ENCODE results near the gene TEAD2.
"Not testable (repeated sequence)": the region's sequence is repeated elsewhere in the genome, so short reads cannot be mapped to it uniquely, and the experiment has no call there.

The TEAD2 gene

DNA sequence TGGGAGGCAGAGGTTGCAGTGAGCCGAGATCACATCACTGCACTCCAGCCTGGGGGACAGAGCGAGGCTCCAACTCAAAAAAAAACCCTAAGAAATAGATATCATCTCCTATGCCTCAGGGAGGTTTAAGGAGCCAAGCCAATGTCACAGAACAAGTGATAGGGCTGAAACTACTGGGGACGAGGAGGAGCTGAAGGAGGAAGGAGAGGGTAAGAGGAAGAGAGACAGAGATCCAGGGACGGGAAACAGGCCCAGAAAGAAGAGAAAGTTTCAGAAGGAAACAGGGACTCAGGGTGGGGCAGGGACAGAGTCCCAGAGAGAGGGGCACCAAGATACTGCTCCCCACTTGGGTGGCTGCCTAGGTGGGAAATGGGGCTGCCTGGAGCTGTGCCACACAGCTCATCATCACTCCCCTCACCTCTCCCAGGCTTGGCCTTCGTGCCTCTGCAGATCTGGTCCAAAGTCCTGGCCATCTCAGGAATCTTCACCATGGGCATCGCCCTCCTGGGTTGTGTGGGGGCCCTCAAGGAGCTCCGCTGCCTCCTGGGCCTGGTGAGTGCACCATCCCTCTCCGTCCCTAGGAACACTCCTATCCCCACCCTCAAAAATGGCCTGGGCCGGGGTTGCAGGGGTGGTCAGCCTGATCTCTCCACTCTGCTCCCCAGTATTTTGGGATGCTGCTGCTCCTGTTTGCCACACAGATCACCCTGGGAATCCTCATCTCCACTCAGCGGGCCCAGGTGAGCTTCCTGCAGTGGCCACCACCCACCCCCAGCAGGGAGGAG is 25.5 kb downstream of the TEAD2 start:
- no peak for DNase-seq (ENCODE audit: low read depth)
- no peak overlapping the region for H3K4me3 ChIP-seq (ENCODE audit: low read length)
- TF ChIP-seq CTCF (conservative IDR thresholded peaks at IDR 0.05; ENCODE audit: low read depth, low read length): no peak

GRCh38 chr19:49335784-49336481 is 26.3 kb downstream of the TEAD2 start:
- no peak for DNase-seq (ENCODE audit: low read depth)
- no peak for TF ChIP-seq CTCF (conservative IDR thresholded peaks at IDR 0.05; ENCODE audit: low read depth, low read length)
- no peak overlapping the region for H3K4me3 ChIP-seq (ENCODE audit: low read length)

DNA sequence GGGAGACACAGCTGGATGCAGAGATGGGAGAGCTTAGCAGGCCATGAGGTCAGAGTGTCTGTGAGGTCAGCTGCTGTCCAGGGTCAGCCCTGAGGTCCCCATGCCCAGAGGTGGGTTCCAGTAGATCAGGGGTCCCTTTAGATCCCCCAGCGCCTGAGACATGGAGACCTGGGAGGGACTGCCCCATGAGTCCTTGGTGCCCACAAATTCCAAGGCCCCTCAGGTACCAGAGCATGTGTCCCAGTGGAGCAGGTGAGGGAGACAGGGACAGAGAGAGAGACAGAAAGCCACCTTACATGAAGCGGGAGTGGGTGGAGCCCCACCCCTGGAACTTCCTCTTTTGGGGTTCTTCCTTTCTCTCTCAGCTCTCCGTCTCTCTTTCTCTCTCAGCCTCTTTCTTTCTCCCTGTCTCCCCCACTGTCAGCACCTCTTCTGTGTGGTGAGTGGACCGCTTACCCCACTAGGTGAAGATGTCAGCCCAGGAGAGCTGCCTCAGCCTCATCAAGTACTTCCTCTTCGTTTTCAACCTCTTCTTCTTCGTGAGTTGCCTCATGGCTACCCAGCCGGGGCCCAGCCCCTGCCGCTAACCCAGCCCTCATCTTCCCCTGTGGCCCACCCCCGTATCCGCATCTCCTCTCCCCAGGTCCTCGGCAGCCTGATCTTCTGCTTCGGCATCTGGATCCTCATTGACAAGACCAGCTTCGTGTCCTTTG is 27.0 kb downstream of the TEAD2 start, which contains the start of gene CD37:
Gene CD37, plus strand, starts transcription at position 336 of the 713 bp plus-strand sequence. Its CDS starts 135 bp downstream, at position 471.
- H3K4me3 ChIP-seq (ENCODE audit: low read length): no peak within 1 kb of the TSS
- TF ChIP-seq CTCF (conservative IDR thresholded peaks at IDR 0.05; ENCODE audit: low read depth, low read length): no peak
- no peak for DNase-seq (ENCODE audit: low read depth)

- no peak for TF ChIP-seq CTCF (conservative IDR thresholded peaks at IDR 0.05; ENCODE audit: low read depth, low read length)
- no peak for DNase-seq (ENCODE audit: low read depth)
- H3K4me3 ChIP-seq (ENCODE audit: low read length): no peak overlapping the region
Observed at GRCh38 chr19:49333811-49334288, 28.4 kb downstream of the TEAD2 start.

DNA sequence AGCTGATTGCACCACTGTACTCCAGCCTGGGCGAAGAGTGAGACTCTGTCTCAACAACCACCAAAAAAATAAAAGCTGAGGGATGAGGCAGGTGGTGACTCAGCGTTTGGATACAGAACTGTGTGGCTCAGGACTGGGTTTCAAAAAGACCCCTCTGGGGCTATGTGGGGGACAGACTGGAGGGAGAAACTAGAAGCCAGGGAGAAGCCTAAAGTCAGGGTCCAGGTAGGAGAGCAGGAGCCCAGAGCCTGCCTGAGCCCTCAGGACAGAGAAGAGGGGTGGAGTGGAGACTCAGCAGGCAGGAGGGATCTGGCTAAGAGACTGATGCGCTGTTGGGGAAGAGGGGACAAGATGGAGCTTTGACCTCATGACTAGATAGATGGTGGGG is 28.8 kb downstream of the TEAD2 start:
- no peak for DNase-seq (ENCODE audit: low read depth)
- TF ChIP-seq CTCF (conservative IDR thresholded peaks at IDR 0.05; ENCODE audit: low read depth, low read length): no peak
- H3K4me3 ChIP-seq (ENCODE audit: low read length): no peak overlapping the region

DNA sequence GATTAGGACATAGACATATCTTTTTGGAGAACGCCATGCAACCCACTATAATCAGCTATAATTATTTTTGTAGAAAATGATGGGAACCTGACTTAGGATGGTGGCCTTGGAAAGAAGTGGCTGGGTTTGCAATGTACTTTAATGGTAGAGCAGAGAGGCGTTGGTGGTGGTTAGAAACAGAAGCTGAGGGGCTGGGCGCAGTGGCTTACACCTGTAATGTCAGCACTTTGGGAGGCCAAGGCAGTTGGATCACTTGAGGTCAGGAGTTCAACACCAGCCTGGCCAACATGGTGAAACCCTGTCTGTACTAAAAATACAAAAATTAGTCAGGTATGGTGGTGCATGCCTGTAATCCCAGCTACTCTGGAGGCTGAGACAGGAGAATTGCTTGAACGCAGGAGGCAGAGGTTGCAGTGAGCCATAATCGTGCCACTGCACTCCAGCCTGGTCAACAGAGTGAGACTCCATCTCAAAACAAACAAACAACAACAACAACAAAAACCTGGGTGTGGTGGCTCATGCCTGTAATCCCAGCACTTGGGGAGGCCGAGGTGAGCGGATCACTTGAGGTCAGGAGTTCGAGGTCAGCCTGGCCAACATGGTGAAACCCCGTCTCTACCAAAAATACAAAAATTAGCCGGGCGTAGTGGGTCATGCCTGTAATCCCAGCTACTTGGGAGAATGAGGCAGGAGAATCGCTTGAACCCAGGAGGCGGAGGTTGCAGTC is 29.4 kb downstream of the TEAD2 start:
- H3K4me3 ChIP-seq (ENCODE audit: low read length); DNase-seq (ENCODE audit: low read depth): not testable (repeated sequence)

GRCh38 chr19:49331616-49332055 is 30.6 kb downstream of the TEAD2 start:
- no peak overlapping the region for H3K4me3 ChIP-seq (ENCODE audit: low read length)
- TF ChIP-seq CTCF (conservative IDR thresholded peaks at IDR 0.05; ENCODE audit: low read depth, low read length): no peak
- no peak for DNase-seq (ENCODE audit: low read depth)

DNA sequence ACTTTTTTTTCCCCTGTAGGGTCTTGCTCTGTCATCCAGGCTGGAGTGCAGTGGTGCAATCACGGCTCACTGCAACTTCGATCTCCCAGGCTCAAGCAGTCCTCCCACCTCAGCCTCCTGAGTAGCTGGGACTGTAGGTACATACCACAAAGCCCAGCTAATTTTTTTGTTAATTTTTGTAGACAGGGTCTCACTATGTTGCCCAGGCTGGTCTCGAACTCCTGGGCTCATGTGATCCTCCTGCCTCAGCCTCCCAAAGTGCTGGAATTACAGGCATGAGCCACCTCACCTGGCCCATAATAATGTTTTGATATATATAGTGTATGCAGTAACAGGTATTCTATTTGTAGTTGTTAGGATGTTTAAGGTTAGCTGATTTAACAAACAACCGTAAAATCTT is 31.0 kb downstream of the TEAD2 start:
- DNase-seq (ENCODE audit: low read depth); H3K4me3 ChIP-seq (ENCODE audit: low read length): not testable (repeated sequence)
